M059J (cell line): Measurements from ENCODE around the gene PILRA. TPM values are rescaled to one million over a fixed set of nuclear protein-coding genes. Genes with fewer than 3 reads are reported as not detected.
"Not testable (repeated sequence)": the region's sequence is repeated elsewhere in the genome, so short reads cannot be mapped to it uniquely, and the experiment has no call there.

Experiments
- DNase-seq: peaks from one replicate; pipeline ENCODE4 v3.0.0-alpha.2; 2012; ENCODE audit warnings: low read depth
- total RNA-seq: library from RNA; depleted of rRNA; stranded (reverse); fragments of >200 nt; shearing (Covaris generic); gene quantifications from 2 replicates; pipeline ENCODE4 v1.2.3, GENCODE V29; 2014

The PILRA gene
- total RNA-seq, 1 experiment from 2014 or later: 0.54 TPM

GRCh38 chr7:100358027-100358856 is 15.0 kb upstream of the PILRA start, which contains the start of gene PILRB:
Gene PILRB, plus strand, starts transcription at chr7:100358117. Its CDS starts 186 bp downstream, at chr7:100358303.
- DNase-seq: no peak

DNA sequence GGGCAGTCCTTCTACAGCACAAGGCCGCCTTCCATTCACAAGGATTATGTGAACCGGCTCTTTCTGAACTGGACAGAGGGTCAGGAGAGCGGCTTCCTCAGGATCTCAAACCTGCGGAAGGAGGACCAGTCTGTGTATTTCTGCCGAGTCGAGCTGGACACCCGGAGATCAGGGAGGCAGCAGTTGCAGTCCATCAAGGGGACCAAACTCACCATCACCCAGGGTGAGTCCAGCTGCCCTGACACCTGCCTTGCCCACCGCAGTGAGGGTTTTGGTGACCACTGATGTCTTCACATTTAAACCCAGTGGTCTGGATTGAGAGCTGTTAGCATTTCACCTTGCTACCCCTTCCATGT is 14.5 kb upstream of the PILRA start:
- DNase-seq: no peak

DNA sequence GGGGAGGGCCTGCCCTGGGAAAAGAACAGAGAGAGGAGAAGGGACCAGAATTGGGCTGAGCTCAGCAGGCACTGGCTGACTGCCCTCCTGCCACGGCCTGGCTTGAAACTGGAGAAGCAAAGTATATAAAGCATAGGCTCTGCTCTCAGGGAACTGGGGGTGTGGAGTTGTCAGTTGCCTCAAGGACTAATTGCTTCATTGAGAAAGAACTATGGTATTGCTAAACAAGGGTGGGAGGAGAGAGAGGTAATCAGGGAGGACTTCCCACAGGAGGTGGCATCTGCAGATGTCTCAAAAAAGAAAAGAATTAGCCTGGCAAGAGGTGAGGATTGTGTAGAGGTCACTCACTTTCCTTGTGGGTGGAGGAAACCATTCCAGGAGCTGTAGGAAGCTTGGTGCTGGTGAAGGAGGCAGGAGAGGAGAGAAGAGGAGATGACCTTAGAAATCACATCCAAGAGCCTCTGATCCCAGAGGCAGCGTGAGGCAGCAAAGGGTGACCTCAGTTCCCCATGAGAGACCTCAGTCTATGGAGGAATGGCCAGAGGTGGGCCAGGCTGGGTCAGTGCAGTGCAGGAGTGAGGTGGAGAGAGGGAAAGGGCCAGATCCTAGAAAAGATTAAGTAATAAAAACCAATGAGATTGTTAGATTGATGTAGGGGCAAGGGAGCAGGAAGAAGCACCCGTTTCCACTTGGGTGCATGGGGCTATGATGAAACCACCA is 13.0 kb upstream of the PILRA start:
- no peak for DNase-seq

- no peak for DNase-seq
Measured at GRCh38 chr7:100363098-100363497, 10.2 kb upstream of the PILRA start.

DNA sequence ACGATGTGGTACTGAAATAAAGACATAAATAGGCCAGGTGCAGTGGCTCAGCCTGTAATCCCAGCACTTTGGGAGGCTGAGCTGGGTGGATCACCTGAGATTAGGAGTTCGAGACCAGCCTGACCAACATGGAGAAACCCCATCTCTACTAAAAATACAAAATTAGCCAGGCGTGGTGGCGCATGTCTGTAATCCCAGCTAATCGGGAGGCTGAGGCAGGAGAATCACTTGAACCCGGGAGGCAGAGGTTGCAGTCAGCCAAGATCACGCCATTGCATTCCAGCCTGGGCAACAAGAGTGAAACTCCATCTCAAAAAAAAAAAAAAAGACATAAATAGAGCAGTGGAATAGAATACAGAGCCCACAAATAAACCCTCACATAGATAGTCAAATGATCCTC is 9.5 kb upstream of the PILRA start:
- not testable (repeated sequence) for DNase-seq

- DNase-seq: no peak
Measured at GRCh38 chr7:100364480-100364879, 8.8 kb upstream of the PILRA start.

- not testable (repeated sequence) for DNase-seq
Measured at GRCh38 chr7:100365998-100366367, 7.3 kb upstream of the PILRA start.

DNA sequence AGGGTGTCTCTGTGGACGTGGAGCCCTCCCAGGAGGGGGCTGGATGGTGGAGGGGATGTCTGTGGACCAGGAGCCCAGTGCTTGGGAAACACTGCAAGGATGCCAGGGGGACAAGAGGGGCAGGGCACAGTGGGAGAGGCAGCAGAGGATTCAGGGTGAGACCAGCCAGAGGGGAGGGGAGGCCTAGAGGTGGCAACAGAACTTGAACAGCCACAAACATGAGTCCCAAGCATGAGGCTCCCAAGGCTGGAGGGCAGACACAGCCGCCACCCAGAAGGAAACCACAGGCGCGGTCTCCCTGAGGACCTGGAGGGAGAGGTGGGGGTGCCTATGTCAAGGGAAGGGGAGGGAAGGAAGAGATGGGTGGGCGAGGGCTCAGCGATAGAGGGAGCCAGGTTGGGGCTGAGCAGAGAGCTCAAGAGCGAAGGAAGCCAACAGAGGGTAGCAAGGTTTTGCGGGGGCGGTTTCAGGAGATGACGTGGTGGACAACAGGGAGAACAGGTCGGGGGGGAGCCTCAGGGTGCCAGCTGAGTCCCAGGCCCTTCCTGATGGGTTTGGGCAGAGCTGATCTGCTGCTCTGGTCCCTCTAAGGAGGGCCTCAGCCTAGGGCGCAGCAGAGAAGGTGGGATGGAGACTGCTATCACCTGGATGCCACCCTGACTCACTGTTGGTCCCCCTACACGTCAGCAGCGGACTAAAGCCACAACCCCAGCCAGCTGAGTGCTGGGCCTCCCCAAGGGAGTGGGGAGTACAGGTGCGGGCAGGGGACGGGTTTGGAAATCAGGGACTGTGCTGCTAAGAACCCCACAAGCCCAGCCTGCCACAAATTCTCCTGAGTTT is 6.7 kb upstream of the PILRA start:
- DNase-seq: no peak

GRCh38 chr7:100367251-100367620 is 6.1 kb upstream of the PILRA start:
- DNase-seq: no peak

DNA sequence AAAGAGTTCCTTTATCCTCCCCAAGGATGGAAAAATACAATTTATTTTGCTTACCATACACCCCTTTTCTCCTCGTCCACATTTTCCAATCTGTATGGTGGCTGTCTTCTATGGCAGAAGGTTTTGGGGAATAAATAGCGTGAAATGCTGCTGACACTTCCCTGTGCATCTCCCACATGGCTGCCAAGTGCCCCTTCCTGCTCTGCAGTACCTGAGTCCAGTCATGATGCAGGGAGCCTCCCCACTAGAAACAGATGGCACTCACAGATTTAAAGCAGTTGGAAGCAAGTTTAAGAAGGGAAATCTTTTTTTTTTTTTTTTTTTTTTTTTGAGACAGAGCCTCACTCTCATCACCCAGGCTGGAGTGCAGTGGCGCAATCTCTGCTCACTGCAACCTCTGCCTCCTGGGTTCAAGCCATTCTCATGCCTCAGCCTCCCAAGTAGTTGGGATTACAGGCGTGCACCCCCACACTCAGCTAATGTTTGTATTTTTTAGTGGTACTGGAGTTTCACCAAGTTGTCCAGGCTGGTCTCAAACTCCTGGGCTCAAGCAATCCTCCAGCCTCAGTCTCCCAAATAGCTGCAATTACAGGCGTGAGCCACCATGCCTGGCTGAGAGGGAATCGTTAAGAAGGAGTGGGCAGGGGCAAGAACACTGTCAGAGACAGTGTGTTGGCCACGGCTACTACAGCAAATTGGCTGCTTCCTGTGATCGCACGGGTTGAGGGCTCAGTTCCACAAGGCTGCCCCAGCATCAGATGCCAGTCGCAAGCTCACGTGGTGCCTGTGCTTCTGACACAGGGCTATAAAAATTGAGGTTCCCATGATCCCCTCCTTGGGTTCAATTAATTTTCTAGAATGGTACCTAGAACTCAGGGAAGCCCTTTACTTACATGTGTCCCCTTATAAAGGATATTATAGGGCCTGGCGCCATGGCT is 5.3 kb upstream of the PILRA start:
- no peak for DNase-seq

- DNase-seq: no peak
Measured at GRCh38 chr7:100369105-100369504, 4.2 kb upstream of the PILRA start.

- no peak for DNase-seq
Measured at GRCh38 chr7:100370303-100370702, 3.0 kb upstream of the PILRA start.

DNA sequence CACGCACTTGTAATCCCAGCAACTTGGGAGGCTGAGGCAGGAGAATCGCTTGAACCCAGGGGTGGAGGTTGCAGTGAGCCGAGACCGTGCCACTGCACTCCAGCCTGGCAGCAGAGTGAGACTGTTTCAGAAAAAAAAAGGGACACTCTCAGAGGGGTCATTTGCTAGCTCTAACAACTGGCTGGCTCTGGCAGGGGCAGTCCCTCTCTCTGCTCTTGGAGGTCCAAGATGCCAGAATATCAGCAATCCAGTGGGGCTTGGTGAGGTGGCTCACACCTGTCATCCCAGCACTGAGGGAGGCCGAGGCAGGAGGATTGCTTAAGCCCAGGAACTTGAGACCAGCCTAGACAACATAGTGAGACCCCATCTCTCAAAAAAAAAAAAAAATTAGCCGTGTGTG is 2.5 kb upstream of the PILRA start:
- DNase-seq: no peak

DNA sequence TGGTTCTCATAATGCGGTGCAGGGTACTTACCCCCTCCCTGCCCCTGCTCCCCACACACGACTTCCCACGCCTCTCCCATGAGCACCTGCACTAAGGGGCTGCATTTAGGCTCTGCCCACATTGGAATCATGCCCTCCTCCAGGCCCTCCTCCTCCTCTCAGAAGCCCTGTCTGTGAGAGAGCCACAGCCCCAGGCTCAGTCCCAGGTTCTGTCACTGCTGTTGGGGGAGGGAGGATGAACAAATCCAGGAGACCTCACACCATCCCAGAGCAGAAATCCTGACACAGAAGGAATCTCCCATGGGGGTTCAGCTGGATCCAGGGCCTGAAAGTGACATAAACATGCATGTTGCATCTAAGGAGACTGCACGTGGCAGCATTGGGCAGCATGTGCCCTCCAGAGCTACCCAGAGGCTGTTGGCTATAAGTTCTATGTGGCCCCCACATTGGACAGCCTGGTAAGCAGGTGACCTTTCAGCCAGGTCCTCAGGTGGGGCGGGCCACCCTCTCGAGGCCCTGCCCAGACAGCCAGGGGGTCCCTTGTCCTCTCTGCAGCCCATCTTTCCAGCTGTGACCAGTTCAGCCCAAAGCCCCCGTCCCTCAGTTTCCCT is 1.6 kb upstream of the PILRA start:
- no peak for DNase-seq

DNA sequence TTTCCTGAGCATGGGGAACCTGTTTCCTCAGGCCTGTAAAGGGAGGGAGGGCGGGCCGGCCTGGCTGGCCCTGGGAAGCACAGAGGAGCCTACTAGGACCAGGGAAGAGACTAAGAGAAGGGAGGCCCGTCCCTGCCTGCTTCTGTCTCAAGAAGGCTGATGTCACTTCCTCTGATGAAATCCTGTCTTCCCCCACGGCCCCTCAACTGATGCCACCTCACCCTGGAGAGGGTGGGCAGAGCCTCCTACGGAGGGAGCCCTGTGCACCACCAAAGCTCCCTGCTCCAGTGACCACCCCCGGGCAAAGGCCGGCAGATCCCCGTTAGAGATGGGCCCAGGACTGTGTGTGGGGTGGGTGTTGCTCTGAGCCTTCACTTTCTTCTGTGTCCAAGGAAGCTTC is 1.0 kb upstream of the PILRA start:
- no peak for DNase-seq

DNA sequence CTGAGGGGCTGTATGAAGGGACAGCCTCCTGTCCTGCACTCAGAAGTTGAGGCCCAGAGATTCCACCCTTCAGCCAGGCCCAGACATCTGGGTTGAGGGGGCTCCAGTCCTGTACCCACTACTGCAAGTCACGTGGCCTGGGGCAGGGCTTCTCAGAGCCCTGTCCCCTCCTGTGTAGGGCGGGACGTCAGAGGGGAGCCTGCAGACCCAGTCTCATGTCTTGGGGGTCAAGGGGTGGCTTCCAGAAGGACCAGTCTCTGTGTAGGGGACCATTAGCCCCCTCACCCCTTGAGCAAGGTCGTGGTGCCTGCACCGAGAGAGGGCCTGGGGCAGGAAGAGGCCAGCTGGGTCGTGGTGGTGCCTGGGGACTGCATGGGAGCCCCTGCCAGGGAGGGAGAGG is 593 bp upstream of the PILRA start:
- no peak for DNase-seq

DNA sequence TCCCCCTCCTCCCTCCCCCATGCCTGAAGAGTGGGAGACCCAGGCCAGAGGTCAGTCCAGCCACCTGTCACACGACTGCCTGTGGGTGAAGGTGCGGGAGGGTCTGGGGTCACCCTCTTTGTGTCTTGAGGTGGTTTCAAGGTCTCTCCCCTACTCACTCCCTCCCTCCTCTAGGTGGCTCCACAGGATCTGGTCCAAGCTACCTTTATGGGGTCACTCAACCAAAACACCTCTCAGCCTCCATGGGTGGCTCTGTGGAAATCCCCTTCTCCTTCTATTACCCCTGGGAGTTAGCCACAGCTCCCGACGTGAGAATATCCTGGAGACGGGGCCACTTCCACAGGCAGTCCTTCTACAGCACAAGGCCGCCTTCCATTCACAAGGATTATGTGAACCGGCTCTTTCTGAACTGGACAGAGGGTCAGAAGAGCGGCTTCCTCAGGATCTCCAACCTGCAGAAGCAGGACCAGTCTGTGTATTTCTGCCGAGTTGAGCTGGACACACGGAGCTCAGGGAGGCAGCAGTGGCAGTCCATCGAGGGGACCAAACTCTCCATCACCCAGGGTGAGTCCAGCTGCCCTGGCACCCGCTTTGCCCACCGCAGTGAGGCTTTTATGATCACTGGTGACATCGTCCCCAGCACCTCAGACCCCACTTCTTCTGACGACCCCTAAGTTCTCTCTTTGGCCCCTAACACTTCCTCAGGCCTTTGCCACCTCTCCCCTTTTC is 747 bp downstream of the PILRA start:
- not testable (repeated sequence) for DNase-seq

GRCh38 chr7:100374601-100375000 is 1.3 kb downstream of the PILRA start:
- DNase-seq: no peak

DNA sequence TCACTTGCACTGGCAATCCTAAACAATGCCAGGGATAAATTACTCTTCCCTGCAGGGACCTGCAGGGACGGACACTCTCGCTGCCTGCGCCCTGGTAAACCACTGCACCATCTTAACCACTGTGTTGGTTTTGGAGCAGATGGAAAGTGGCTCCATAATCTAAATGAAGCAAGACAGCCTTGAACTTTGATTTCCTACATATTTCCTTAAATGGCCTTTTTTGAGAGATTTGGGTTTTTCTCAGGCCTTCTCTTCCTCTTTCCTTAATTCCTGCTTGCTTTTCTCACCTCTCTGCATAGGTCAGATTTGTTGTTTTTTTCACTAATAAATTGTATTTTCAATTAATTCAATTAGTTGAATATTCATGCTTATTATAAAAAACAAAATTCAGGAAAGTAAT is 2.8 kb downstream of the PILRA start:
- no peak for DNase-seq

DNA sequence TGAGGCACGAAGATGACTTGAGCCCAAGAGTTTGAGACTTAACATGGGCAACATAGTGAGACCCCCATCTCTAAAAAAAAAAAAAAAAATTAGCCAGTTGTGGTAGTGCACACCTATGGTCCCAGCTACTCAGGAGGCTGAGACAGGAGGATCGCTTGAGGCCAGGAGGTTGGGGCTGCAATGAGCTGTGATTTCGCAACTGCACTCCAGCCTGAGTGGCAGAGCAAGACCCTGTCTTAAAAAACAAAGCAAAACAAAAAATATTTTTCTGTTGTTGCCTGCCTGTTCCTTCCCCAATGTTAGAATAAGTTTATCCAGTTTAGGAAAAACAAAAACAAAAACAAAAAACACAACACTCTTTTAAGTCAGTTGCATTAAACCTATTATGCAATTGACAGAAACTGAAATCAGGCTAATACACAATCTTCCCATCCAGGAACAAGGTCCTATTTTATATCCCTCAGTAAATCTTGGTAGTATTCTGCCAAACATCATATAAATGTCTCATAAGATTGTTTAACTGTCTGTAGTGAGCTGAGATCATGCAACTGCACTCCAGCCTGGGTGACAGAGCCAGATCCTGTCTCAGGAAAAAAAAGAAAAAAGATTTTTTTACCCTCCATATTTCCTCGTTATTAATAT is 4.9 kb downstream of the PILRA start:
- no peak for DNase-seq
